ENCODE measurements around the gene EYS. TPM values are rescaled to one million over a fixed set of nuclear protein-coding genes. Genes with fewer than 3 reads are reported as not detected.

EYS gene
- total RNA-seq, 2 donors from 2014 or later, result not detected

- no peak for DNase-seq (ENCODE audit: low spot score)
- H3K9me3 ChIP-seq, result no peaks in the 10 kb centered on the region
These were observed 969.6 kb downstream of the EYS start for GRCh38 chr6:64737418-64737817.

GRCh38 chr6:64736421-64736950, 970.5 kb downstream of the EYS start:
- Histone ChIP-seq H3K27ac (no peak overlapping the region), H3K4me1 (ENCODE audit: control insufficient read depth in 1 of 2, low read depth in 2 of 2) (no peaks in the 10 kb centered on the region), H3K4me3 (no peak overlapping the region), H3K9me3 (no peaks in the 10 kb centered on the region), H3K27me3 (replicated peaks; ENCODE audit: insufficient read depth) (no peaks in the 10 kb centered on the region), H3K36me3 (no peaks in the 10 kb centered on the region)
- TF ChIP-seq, protein P1, sequence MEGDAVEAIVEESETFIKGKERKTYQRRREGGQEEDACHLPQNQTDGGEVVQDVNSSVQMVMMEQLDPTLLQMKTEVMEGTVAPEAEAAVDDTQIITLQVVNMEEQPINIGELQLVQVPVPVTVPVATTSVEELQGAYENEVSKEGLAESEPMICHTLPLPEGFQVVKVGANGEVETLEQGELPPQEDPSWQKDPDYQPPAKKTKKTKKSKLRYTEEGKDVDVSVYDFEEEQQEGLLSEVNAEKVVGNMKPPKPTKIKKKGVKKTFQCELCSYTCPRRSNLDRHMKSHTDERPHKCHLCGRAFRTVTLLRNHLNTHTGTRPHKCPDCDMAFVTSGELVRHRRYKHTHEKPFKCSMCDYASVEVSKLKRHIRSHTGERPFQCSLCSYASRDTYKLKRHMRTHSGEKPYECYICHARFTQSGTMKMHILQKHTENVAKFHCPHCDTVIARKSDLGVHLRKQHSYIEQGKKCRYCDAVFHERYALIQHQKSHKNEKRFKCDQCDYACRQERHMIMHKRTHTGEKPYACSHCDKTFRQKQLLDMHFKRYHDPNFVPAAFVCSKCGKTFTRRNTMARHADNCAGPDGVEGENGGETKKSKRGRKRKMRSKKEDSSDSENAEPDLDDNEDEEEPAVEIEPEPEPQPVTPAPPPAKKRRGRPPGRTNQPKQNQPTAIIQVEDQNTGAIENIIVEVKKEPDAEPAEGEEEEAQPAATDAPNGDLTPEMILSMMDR (IDR thresholded peaks at IDR 0.05), result no peak
- no peak for ATAC-seq (ENCODE audit: insufficient number of reproducible peaks, low FRiP score, low read depth)
- DNase-seq (ENCODE audit: low spot score), result no peak

More at GRCh38 chr6:64737418-64737817, 969.6 kb downstream of the EYS start:
- TF ChIP-seq, protein P1 (IDR thresholded peaks at IDR 0.05), result no peak
- Histone ChIP-seq H3K4me1 (ENCODE audit: control insufficient read depth in 1 of 2, low read depth in 2 of 2) (no peaks in the 10 kb centered on the region), H3K36me3 (no peaks in the 10 kb centered on the region), H3K27me3 (replicated peaks; ENCODE audit: insufficient read depth) (no peaks in the 10 kb centered on the region), H3K27ac (no peak overlapping the region), H3K4me3 (no peak overlapping the region)
- ATAC-seq (ENCODE audit: insufficient number of reproducible peaks, low FRiP score, low read depth), result no peak

DNA sequence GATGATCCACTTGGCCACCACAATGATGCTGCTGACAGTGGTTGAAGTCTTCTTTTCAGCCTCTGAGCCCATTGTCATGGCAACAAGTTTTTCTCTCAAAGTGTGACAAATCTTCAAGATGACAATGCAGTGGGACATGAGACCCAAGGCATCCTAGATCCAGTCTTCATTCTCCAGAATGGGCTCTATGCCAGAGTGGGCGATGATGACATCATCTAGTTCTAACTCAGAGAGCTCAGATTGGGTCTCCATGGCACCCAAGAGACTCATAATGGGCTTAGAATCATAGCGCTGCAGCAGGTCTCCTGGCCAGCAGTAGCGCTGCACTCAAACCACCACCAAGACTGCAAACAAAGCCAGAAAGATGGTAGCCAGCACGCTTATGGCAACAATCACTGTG, 973.6 kb downstream of the EYS start:
- Histone ChIP-seq H3K27ac (no peak overlapping the region), H3K4me1 (ENCODE audit: control insufficient read depth in 1 of 2, low read depth in 2 of 2) (no peaks in the 10 kb centered on the region), H3K9me3 (no peaks in the 10 kb centered on the region), H3K27me3 (replicated peaks; ENCODE audit: insufficient read depth) (no peaks in the 10 kb centered on the region), H3K36me3 (no peaks in the 10 kb centered on the region), H3K4me3 (no peak overlapping the region)
- no peak for DNase-seq (ENCODE audit: low spot score)
- TF ChIP-seq, protein P1 (IDR thresholded peaks at IDR 0.05), result no peak
- ATAC-seq (ENCODE audit: insufficient number of reproducible peaks, low FRiP score, low read depth), result no peak

- H3K27ac ChIP-seq, result no peak overlapping the region
- no peaks in the 10 kb centered on the region for H3K4me1 ChIP-seq (ENCODE audit: control insufficient read depth in 1 of 2, low read depth in 2 of 2)
- no peak overlapping the region for H3K4me3 ChIP-seq
- DNase-seq (ENCODE audit: low spot score) (no peak), ATAC-seq (ENCODE audit: insufficient number of reproducible peaks, low FRiP score, low read depth) (no peak)
- TF ChIP-seq, protein P1 (IDR thresholded peaks at IDR 0.05), result no peak
- no peaks in the 10 kb centered on the region for H3K27me3 ChIP-seq (replicated peaks; ENCODE audit: insufficient read depth)
- H3K9me3 ChIP-seq, result no peaks in the 10 kb centered on the region
- no peaks in the 10 kb centered on the region for H3K36me3 ChIP-seq
These were observed 974.1 kb downstream of the EYS start for GRCh38 chr6:64732888-64733287.

GRCh38 chr6:64729522-64729921, 977.5 kb downstream of the EYS start:
- DNase-seq (ENCODE audit: low spot score) (no peak), ATAC-seq (ENCODE audit: insufficient number of reproducible peaks, low FRiP score, low read depth) (no peak)
- TF ChIP-seq, protein P1 (IDR thresholded peaks at IDR 0.05), result no peak
- Histone ChIP-seq H3K36me3 (no peaks in the 10 kb centered on the region), H3K9me3 (no peaks in the 10 kb centered on the region), H3K4me3 (no peak overlapping the region), H3K4me1 (ENCODE audit: control insufficient read depth in 1 of 2, low read depth in 2 of 2) (no peaks in the 10 kb centered on the region), H3K27me3 (replicated peaks; ENCODE audit: insufficient read depth) (no peaks in the 10 kb centered on the region), H3K27ac (no peak overlapping the region)

Data from thoracic aorta (tissue), 2 donors.